Measurements from ENCODE around the gene ESRRB.
A peak's percentile ranks its signal among the peaks of the same experiment; 100 is the strongest.

Gene ESRRB

GRCh38 chr14:76456200-76456599, 80.3 kb downstream of the ESRRB start:
- DNase-seq, result peak; percentile 18

- DNase-seq, result no peak
These were observed 81.1 kb downstream of the ESRRB start for GRCh38 chr14:76456891-76457586.

DNA sequence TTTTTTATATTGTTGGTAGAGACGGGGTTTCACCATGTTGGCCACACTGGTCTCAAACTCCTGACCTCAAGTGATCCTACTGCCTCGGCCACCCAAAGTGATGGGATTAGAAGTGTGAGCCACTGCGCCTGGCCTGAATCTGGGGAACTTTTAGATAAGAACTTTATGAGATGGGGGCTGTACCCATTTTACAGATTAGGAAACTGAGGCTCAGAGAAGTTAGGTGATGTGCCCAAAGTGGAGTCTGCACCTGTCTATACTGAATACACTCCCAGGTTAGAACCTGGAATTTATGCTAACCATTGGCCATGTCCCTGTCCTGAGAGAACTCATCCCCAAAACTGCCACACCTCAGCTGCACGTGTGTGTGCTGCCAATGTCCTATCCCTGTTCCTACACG, 81.9 kb downstream of the ESRRB start:
- no peak for DNase-seq

DNA sequence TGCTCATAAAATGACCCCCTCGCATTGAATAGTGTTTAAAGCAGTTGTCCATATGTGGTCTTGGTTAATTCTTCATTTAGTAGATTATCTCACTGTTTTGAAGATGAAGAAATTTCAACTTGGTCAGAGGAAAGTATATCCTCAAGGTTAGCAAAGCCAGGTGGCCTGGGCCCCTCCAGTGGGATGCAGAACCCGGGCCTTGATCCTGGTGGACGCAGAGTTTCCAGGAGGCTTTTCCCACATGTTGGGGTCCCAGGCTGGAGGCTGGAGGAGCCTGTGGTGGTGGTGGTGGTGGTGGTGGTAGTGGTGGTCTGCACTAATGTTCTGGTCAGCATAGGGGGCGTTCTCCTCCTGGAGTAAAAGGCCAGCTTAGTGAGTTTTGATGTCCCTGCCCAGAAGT, 85.9 kb downstream of the ESRRB start:
- no peak for DNase-seq

DNA sequence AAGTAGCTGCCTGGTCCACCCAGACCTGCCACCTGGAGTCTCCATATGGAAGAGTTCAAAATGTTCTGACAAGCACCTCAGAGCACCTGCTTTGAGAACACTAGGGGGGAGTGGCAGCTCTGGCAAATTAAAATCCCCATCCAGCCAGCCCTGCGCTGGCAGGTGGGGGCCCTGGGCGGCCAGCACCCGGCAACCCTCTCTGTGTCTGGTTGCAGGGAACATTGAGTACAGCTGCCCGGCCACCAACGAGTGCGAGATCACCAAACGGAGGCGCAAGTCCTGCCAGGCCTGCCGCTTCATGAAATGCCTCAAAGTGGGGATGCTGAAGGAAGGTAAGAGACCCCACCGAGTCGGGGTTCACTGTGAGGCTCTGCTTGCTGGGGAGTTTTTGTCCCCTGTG, 86.4 kb downstream of the ESRRB start:
- no peak for DNase-seq

GRCh38 chr14:76463105-76463504, 87.2 kb downstream of the ESRRB start:
- DNase-seq, result no peak

- DNase-seq, result no peak
These were observed 88.9 kb downstream of the ESRRB start for GRCh38 chr14:76464856-76465255.

GRCh38 chr14:76465664-76466063, 89.7 kb downstream of the ESRRB start:
- DNase-seq, result no peak

GRCh38 chr14:76467711-76468155, 91.8 kb downstream of the ESRRB start:
- no peak for DNase-seq

GRCh38 chr14:76472199-76472723, 96.3 kb downstream of the ESRRB start:
- no peak for DNase-seq

DNA sequence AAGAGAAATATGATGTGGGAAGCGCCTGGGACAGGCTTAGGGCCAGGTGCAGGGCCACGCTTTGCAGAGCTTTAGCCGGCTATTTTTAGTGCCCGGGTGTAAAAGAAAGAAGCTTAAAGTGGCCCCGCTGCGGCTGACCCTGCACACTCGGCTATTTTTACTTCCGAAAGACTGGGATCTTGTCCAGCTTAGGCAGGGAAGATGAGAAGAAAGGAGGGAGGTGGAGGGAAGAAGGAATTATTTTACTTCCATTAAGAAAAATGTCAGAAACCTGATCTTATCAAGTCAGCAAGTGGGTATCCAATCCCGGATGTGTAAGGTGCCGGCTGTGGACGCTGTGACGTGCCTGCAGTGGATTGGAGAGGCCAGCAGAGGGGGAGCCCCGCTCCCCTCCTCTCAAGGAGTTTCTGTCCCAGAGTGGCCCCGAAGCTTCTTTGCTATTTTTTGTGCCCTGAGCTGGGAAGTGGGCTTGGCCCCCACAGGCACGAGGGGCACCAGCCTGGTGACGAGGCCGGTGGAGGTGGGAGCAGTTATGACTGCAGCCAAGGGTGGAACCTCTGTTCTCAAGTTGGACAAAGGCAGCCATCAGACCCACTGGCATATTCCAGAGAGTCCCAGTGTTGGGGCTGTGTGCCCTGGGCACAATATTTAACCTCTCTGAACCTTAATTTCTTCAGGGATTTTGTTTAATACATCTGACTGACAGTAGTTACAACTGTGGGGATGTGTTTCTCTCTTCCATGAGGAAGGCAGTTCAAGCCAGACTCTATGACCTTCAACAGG, 97.7 kb downstream of the ESRRB start:
- DNase-seq, result no peak

DNA sequence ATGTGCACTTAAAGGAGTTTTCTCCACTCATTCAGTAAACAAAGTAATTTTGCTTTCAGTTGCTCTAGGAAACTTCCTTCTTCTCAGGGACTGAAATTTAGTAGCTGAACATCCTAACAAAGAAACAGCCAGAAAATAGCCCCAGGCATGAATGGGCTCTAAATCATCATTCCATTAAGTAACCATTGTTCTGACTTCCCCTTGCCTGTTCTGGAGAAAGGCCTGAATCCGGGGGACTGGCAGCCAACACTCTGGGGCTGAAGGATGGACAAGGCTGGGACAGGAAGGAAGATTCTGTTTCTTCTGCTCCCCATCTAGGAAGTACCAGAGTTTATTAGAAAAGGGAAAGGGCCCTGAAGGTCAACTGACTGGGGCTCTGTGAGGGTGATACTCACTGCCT, 104.5 kb downstream of the ESRRB start:
- no peak for DNase-seq

DNA sequence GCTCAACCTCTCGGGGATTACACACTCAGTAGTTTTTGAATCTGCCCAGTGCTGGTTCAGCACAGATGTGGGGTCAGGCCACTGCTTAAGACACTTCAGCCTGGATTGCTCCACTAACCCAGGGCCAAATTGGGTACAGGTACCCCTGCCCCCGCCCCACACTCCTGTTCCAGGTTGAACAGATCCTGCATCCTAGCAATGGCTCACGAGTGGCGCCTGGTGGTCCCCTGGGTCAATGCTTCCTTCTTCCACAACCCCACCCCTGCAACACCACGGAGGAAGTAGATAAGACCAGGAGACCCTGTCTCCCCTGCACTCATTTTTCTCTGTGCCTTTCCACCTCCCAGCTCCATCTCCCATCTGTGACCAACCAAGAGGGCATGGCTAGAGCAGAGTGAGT, 108.4 kb downstream of the ESRRB start:
- DNase-seq, result no peak

DNA sequence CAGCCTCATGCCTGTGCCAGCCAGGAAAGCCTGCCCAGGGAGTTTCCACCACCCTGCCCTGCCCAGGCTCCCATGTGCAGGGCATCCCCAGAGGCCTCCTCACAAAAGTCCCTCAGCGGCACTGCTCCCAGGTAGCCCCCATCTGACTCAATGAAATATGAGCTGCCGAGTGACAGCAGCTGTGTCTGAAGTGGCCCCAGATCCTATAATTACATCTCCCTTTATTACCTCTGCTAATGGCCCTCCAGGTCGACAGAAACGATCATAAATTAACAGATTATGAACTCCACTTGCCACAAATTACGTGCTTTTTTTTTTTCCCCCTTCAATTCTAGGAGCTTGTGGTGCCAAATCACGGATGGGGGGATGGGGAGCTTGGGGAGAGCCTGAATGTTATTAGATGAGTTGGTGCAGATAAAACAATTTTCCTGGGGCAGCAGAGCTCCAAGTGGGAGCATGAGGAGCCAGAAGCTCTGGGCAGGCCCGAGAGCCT, 110.4 kb downstream of the ESRRB start:
- DNase-seq, result no peak

- no peak for DNase-seq
These were observed 112.6 kb downstream of the ESRRB start for GRCh38 chr14:76488551-76488950.

GRCh38 chr14:76489667-76490066, 113.7 kb downstream of the ESRRB start:
- no peak for DNase-seq

DNA sequence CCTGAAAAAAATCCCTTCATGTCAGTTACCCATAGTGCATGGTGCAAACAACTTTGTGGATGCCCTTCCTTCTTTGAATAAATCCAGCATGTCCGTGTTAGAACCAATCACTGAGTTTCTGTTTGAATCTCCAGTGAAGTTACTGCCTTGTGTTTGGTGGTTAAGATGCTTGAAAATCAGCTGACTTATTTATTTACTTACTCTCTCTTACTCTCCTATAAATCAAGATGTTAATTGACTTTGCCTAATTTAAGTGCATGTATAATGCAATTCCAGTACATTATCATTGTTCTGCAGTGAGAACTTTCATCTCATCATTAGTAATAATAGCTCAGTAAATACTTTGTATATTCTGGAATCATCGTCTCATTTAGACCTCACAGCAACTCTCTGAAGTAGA, 114.2 kb downstream of the ESRRB start:
- DNase-seq, result no peak

DNA sequence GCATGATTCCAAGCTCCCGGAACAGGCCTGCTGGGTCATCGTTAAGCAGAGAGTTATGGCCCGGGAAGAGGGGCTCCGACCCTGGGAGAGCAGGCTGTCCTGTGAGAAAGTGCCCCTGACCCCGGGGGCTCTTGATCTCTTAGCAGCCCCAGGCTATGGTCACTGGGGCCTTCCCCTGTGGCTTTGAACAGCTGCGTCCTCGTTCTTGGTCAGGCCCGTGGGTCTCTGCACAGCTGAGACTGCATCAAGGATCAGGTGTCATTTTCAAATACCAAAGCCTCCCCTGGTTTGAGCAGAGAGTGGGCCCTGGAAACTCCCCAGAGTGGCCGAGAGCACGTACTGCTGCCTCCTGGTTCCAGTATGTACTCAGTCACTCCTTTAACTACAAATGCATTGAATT, 114.8 kb downstream of the ESRRB start:
- no peak for DNase-seq

GRCh38 chr14:76491172-76491930, 115.4 kb downstream of the ESRRB start:
- no peak for DNase-seq

GRCh38 chr14:76495983-76496382, 120.0 kb downstream of the ESRRB start:
- DNase-seq, result no peak

DNA sequence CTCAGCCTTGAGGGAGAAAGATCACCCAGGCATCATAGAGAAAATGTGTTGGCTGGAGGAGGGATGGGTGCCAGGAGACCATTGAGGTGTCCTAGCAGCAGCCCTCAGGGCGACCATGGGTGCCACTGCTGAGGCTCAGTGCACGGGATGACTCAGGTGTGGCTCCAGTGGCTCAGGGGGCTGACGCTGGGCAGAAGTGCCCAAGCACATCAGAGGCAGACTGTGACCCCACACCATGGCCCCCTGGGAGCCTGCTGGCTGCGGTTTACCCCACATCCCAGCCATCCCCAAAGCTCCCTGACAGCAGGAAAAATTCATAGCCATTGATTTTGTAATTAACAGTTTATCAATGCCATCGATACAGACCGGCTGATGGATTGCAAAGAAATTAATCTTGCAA, 120.7 kb downstream of the ESRRB start:
- no peak for DNase-seq

GRCh38 chr14:76497550-76498462, 121.9 kb downstream of the ESRRB start:
- DNase-seq, result no peak

Measured in fibroblast of skin of back (primary cell).